Adrenal gland (tissue), 12 donors: ENCODE results near the gene LRRC9. TPM values are rescaled to one million over a fixed set of nuclear protein-coding genes. Genes with fewer than 3 reads are reported as not detected.

Experiments used
- DNase-seq, 7 donors: peaks; one replicate each; pipeline ENCODE4 v3.0.0-alpha.2; 2019 to 2020
- H3K27ac ChIP-seq, 5 donors: fragments of 200-600 bp; sonication (generic) in 4 of 5; 1 replicate in 3 of 5; 2 replicates in 2 of 5; pipeline versions ENCODE4 v1.5.1 to v1.8.0; 2016 to 2020; ENCODE audit warnings: mild to moderate bottlenecking in 1 of 5
- H3K27me3 ChIP-seq: fragments of 200-600 bp; 2 replicates; pipeline ENCODE4 v1.8.0; 2021
- H3K36me3 ChIP-seq, 2 donors: fragments of 200-600 bp; replicated peaks in 1 of 2; 1 replicate in 1 of 2; 2 replicates in 1 of 2; pipeline versions ENCODE4 v1.5.1 to v1.8.0; 2018 to 2022
- H3K4me1 ChIP-seq, 2 donors: fragments of 200-600 bp; replicated peaks in 1 of 2; 1 replicate in 1 of 2; 2 replicates in 1 of 2; pipeline versions ENCODE4 v1.5.1 to v1.8.0; 2018 to 2021
- H3K4me3 ChIP-seq, 4 donors: fragments of 200-600 bp; sonication (generic) in 3 of 4; one replicate each; pipeline ENCODE4 v1.5.1; 2016 to 2018
- H3K9me3 ChIP-seq, 3 donors: fragments of 200-600 bp; sonication (generic) in 1 of 3; replicated peaks in 1 of 3; 1 replicate in 2 of 3; 2 replicates in 1 of 3; pipeline versions ENCODE4 v1.5.1 to v1.8.0; 2016 to 2021
- POLR2A ChIP-seq, 2 donors: fragments of 450-650 bp; IDR thresholded peaks; one replicate each; pipeline ENCODE4 v1.6.1; 2017; ENCODE audit warnings: antibody characterized with exemption in 2 of 2, mild to moderate bottlenecking in 2 of 2, moderate library complexity in 1 of 2
- WGBS, 4 donors: extraction: QIAGEN DNeasy Blood & Tissue Kit in 2 of 4; methylation state at CpG; one replicate each; pipeline versions ENCODE4 v1.1.5 to v1.1.7; 2013 to 2017; 5-methylcytosine and 5-hydroxymethylcytosine counted together
- intact Hi-C, 2 donors: fragments of 100-400 bp; cut with DNase I; formaldehyde crosslinking; loops; one replicate each; pipeline versions ENCODE4 v1.14.1 to v1.15.0; 2022 to 2023
- polyA plus RNA-seq, 3 donors: library from polyadenylated mRNA; stranded (reverse); fragments of 200-250 nt in 2 of 3; fragments of 350-450 nt in 1 of 3; fragmentation: Illumina TruSeq in 1 of 3; extraction: RNeasy Lipid Tissue Mini Kit (QIAGEN cat#74804) in 1 of 3; gene quantifications; one replicate each; pipeline ENCODE4 v1.2.3, GENCODE V29; 2013 to 2014
- total RNA-seq, 9 donors: library from RNA; depleted of rRNA in 4 of 9; stranded (reverse); fragments of >200 nt in 4 of 9; fragments of 120-200 nt in 1 of 9; fragmentation: NEBNext Ultra II Directional in 1 of 9; extraction: Animal tissue kit (Norgen Biotek cat#: 25700) in 1 of 9; gene quantifications; one replicate each; pipeline versions ENCODE4 v1.1.0 to v1.2.4, GENCODE V29; 2013 to 2023
- TF ChIP-seq, protein P1 (sequence below), 6 experiments: fragments of 450-650 bp in 4 of 6; fragments of 200-600 bp in 2 of 6; sonication (generic) in 1 of 6; IDR thresholded peaks; 1 replicate in 5 of 6; 2 replicates in 1 of 6; pipeline versions ENCODE4 v1.5.1 to v1.8.0; 2016 to 2021; ENCODE audit warnings: antibody characterized with exemption in 6 of 6, mild to moderate bottlenecking in 2 of 6, moderate library complexity in 1 of 6
- donor health status: healthy with polysubstance abuse.
- donor health status: Bipolar disorder and iron deficiency.
- donor health status: DM: yes; HTN: yes; CAD: no.
- donor health status: DM: no; HTN: no; CAD: no.
- donor health status: DM: no; HTN: no; CAD: no.
- donor health status: DM: yes; HTN: yes; CAD: no.

LRRC9 gene
- total and polyA plus RNA-seq, 12 donors: 0.14 to 1.2 (median 0.65) TPM; not detected in 8

- Histone ChIP-seq H3K27me3 (no peaks in the 10 kb centered on the region), H3K9me3 (no peaks in the 10 kb centered on the region), H3K27ac (peak overlapping the region; percentile 96 to 99 (median 97)), H3K4me3 (peak overlapping the region in 3 of 4 donors; percentile 19 to 69 (median 62)), H3K4me1 (peaks cover 17 to 31% of the 10 kb centered on the region in 2 donors), H3K36me3 (no peaks in the 10 kb centered on the region)
- intact Hi-C loops: loop anchor here in 1 of 2 donors (10.0 kb wide), 1 partner anchor 72 kb away; the partner anchor contains the start of gene DHRS7
- DNase-seq: no peak
- TF ChIP-seq, protein P1, sequence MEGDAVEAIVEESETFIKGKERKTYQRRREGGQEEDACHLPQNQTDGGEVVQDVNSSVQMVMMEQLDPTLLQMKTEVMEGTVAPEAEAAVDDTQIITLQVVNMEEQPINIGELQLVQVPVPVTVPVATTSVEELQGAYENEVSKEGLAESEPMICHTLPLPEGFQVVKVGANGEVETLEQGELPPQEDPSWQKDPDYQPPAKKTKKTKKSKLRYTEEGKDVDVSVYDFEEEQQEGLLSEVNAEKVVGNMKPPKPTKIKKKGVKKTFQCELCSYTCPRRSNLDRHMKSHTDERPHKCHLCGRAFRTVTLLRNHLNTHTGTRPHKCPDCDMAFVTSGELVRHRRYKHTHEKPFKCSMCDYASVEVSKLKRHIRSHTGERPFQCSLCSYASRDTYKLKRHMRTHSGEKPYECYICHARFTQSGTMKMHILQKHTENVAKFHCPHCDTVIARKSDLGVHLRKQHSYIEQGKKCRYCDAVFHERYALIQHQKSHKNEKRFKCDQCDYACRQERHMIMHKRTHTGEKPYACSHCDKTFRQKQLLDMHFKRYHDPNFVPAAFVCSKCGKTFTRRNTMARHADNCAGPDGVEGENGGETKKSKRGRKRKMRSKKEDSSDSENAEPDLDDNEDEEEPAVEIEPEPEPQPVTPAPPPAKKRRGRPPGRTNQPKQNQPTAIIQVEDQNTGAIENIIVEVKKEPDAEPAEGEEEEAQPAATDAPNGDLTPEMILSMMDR (IDR thresholded peaks at IDR 0.05): no peak
- TF ChIP-seq POLR2A (IDR thresholded peaks at IDR 0.05): no peak
- WGBS, 4 donors: 5 to 14% (median 9%) methylated on average over 3 of the region's 3 CpGs
Observed at GRCh38 chr14:60093080-60093479, 173.1 kb downstream of the LRRC9 start.

DNA sequence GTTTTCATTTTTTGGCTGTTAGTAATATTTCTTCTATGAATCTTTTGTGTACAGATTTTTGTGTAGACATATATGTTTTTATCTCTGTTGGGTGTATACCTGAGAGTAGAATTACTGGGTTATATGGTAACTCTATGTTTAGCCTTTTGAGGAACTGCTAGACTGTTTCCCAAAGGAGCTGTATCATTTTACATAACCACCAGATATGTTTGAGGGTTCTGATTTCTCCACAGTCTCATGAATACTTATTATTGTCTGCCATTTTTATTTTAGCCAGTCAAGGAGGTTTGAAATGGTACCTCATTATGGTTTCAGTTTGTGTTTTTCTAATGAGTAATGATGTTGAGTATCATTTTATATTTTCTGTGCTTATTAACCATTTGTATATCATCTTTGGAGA lies 173.7 kb downstream of the LRRC9 start:
- H3K36me3 ChIP-seq: no peaks in the 10 kb centered on the region
- peak overlapping the region in 1 of 4 donors; percentile 62 for H3K4me3 ChIP-seq
- H3K9me3 ChIP-seq: no peaks in the 10 kb centered on the region
- intact Hi-C loops: loop anchor here in 1 of 2 donors (10.0 kb wide), 1 partner anchor 71 kb away; the partner anchor contains the start of gene DHRS7
- no peaks in the 10 kb centered on the region for H3K27me3 ChIP-seq
- no peak for TF ChIP-seq POLR2A (IDR thresholded peaks at IDR 0.05)
- TF ChIP-seq, protein P1 (IDR thresholded peaks at IDR 0.05): no peak
- DNase-seq: no peak
- peaks cover 17 to 31% of the 10 kb centered on the region in 2 donors for H3K4me1 ChIP-seq
- H3K27ac ChIP-seq: peak overlapping the region in 1 of 5 donors; percentile 99

DNA sequence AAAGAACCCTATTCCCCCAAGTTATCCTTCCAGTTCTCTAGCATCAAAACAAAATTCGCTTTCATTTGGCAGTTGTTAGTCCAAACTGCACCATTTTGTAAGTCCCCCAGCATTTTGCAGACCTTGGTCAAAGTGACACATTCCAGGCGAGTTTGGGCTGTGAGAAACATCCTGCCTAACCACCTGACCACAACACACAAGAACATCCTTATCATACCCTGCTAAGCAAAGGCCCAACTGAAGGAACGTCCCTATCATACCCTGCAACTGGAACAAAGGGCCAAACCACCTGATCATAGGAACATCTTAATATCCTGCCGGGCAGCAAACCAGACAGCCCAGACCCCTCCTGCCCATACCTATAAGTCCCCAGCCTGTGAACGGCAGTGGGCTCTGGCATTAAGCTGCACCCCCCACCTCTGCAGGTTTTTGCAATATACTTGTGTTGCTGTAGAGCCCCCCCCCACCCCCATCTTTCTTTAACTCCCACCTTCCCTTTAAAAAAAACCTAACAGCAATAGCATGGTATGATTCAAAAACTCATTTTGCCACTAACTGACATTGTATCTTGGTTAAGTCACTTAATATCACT lies 174.5 kb downstream of the LRRC9 start:
- peak in 4 of 7 donors; percentile 9 to 34 (median 24) for DNase-seq
- Histone ChIP-seq H3K36me3 (no peaks in the 10 kb centered on the region), H3K4me1 (peaks cover 17 to 31% of the 10 kb centered on the region in 2 donors), H3K27me3 (no peaks in the 10 kb centered on the region), H3K4me3 (peak overlapping the region in 1 of 4 donors; percentile 62), H3K9me3 (no peaks in the 10 kb centered on the region), H3K27ac (peak overlapping the region in 2 of 5 donors; percentile 43 to 99)
- intact Hi-C loops: loop anchor here in 1 of 2 donors (10.0 kb wide), 1 partner anchor 70 kb away; the partner anchor contains the start of gene DHRS7
- TF ChIP-seq, protein P1 (IDR thresholded peaks at IDR 0.05): no peak
- TF ChIP-seq POLR2A (IDR thresholded peaks at IDR 0.05): no peak
- 51 to 66% (median 57%) methylated on average over 5 of the region's 5 CpGs for WGBS, 4 donors

GRCh38 chr14:60095231-60095630 lies 175.3 kb downstream of the LRRC9 start:
- no peak for DNase-seq
- Histone ChIP-seq H3K27ac (no peak overlapping the region), H3K36me3 (no peaks in the 10 kb centered on the region), H3K27me3 (no peaks in the 10 kb centered on the region), H3K4me3 (no peak overlapping the region), H3K4me1 (peaks cover 17 to 31% of the 10 kb centered on the region in 2 donors), H3K9me3 (no peaks in the 10 kb centered on the region)
- intact Hi-C loops: loop anchor here in 1 of 2 donors (10.0 kb wide), 1 partner anchor 70 kb away; the partner anchor contains the start of gene DHRS7
- no peak for TF ChIP-seq POLR2A (IDR thresholded peaks at IDR 0.05)
- TF ChIP-seq, protein P1 (IDR thresholded peaks at IDR 0.05): no peak
